22Rv1 (cell line): Measurements from ENCODE around the gene EHD4.

ENCODE experiments used
- CTCF ChIP-seq: fragments of 450-650 bp; IDR thresholded peaks from 2 replicates; pipeline ENCODE4 v1.5.1; 2017; ENCODE audit warnings: mild to moderate bottlenecking
- ZFX ChIP-seq: fragments of 450-650 bp; IDR thresholded peaks from 2 replicates; pipeline ENCODE4 v1.6.1; 2017; ENCODE audit warnings: antibody characterized with exemption, borderline replicate concordance

- TF ChIP-seq CTCF = no peak
- no peak for TF ChIP-seq ZFX
Observed at GRCh38 chr15:41899854-41900442, 72.4 kb downstream of the EHD4 start.
